Measurements from ENCODE around the gene ZDHHC14.

DNA sequence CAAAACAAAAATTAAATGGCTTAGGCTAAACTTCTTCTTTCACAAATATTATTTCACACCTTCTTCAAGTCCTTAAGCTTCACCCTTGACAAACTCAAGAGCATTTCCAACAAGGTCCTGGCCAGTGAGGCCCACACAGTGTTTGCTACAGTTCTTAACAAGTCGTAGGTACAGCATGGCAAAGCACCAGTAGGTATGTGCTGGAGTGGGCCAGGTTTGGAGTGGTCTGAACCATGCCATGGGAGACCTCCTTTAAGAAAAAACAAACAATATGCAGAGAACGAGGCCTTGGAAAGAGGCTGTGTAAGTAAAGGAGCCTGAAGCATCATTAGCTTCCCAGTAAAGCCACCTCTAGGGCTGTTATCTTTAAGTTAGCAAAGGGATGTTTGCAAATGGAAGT, 287.7 kb downstream of the ZDHHC14 start:
- no peak for TF ChIP-seq CTCF (IDR thresholded peaks at IDR 0.05)
- TF ChIP-seq EP300 (IDR thresholded peaks at IDR 0.05), result no peak
- no peak for TF ChIP-seq POLR2A (IDR thresholded peaks at IDR 0.05)
